Testis (tissue), 3 donors: ENCODE measurements around the gene LRP1B. TPM values are rescaled to one million over a fixed set of nuclear protein-coding genes. Genes with fewer than 3 reads are reported as not detected.

ENCODE experiments used
- DNase-seq: peaks from one replicate; pipeline ENCODE4 v3.0.0-alpha.2; 2019
- H3K27ac ChIP-seq, 2 donors: fragments of 200-600 bp; sonication (generic); one replicate each; pipeline ENCODE4 v1.5.1; 2019
- H3K27me3 ChIP-seq: fragments of 200-600 bp; sonication (generic); one replicate; pipeline ENCODE4 v1.5.1; 2019
- H3K36me3 ChIP-seq: fragments of 200-600 bp; sonication (generic); one replicate; pipeline ENCODE4 v1.5.1; 2017; ENCODE audit warnings: low read depth; ENCODE audit errors: missing control alignments
- H3K4me1 ChIP-seq: fragments of 200-600 bp; sonication (generic); one replicate; pipeline ENCODE4 v1.5.1; 2019
- H3K4me3 ChIP-seq, 2 donors: fragments of 200-600 bp; sonication (generic); one replicate each; pipeline ENCODE4 v1.5.1; 2017 to 2019
- H3K9me3 ChIP-seq: fragments of 200-600 bp; sonication (generic); one replicate; pipeline ENCODE4 v1.5.1; 2017
- POLR2A ChIP-seq: fragments of 450-650 bp; IDR thresholded peaks from one replicate; pipeline ENCODE4 v1.6.1; 2017; ENCODE audit warnings: antibody characterized with exemption, mild to moderate bottlenecking, moderate library complexity
- WGBS, 2 donors: methylation state at CpG; one replicate each; pipeline ENCODE4 v1.1.5; 2018; 5-methylcytosine and 5-hydroxymethylcytosine counted together
- intact Hi-C: fragments of 100-400 bp; cut with DNase I; formaldehyde crosslinking; loops from one replicate; pipeline ENCODE4 v1.15.1; 2023; ENCODE audit warnings: low total_unique reads
- polyA plus RNA-seq: library from polyadenylated mRNA; stranded (reverse); fragments of 350-450 nt; fragmentation: Illumina TruSeq; extraction: RNeasy Lipid Tissue Mini Kit (QIAGEN cat#74804); gene quantifications from one replicate; pipeline ENCODE4 v1.2.3, GENCODE V29; 2014; ENCODE audit warnings: low read depth, low replicate concordance; ENCODE audit not compliant: insufficient read depth
- total RNA-seq, 2 donors: library from RNA; depleted of rRNA; stranded (reverse); fragments of >200 nt; gene quantifications; one replicate each; pipeline ENCODE4 v1.2.3, GENCODE V29; 2016
- TF ChIP-seq, protein P1 (sequence below), 3 experiments: fragments of 450-650 bp in 2 of 3; fragments of 200-600 bp in 1 of 3; sonication (generic) in 1 of 3; IDR thresholded peaks; one replicate each; pipeline ENCODE4 v1.5.1; 2016 to 2019; ENCODE audit warnings: antibody characterized with exemption in 3 of 3, mild to moderate bottlenecking in 2 of 3, moderate library complexity in 1 of 3

LRP1B gene
- total and polyA plus RNA-seq, 3 donors from 2014 or later, result 0.79 to 1.9 (median 0.84) TPM

GRCh38 chr2:140597205-140597604, 1533.6 kb downstream of the LRP1B start:
- Histone ChIP-seq H3K9me3 (no peaks in the 10 kb centered on the region), H3K27ac (no peak overlapping the region), H3K36me3 (no peaks in the 10 kb centered on the region), H3K4me1 (no peaks in the 10 kb centered on the region), H3K27me3 (no peaks in the 10 kb centered on the region), H3K4me3 (no peak overlapping the region)
- intact Hi-C loops, result no loop called here
- TF ChIP-seq, protein P1, sequence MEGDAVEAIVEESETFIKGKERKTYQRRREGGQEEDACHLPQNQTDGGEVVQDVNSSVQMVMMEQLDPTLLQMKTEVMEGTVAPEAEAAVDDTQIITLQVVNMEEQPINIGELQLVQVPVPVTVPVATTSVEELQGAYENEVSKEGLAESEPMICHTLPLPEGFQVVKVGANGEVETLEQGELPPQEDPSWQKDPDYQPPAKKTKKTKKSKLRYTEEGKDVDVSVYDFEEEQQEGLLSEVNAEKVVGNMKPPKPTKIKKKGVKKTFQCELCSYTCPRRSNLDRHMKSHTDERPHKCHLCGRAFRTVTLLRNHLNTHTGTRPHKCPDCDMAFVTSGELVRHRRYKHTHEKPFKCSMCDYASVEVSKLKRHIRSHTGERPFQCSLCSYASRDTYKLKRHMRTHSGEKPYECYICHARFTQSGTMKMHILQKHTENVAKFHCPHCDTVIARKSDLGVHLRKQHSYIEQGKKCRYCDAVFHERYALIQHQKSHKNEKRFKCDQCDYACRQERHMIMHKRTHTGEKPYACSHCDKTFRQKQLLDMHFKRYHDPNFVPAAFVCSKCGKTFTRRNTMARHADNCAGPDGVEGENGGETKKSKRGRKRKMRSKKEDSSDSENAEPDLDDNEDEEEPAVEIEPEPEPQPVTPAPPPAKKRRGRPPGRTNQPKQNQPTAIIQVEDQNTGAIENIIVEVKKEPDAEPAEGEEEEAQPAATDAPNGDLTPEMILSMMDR (IDR thresholded peaks at IDR 0.05), result no peak
- TF ChIP-seq POLR2A, result no peak
- WGBS, 2 donors, result 73 to 83% methylated on average over 1 of the region's 1 CpG
- no peak for DNase-seq

DNA sequence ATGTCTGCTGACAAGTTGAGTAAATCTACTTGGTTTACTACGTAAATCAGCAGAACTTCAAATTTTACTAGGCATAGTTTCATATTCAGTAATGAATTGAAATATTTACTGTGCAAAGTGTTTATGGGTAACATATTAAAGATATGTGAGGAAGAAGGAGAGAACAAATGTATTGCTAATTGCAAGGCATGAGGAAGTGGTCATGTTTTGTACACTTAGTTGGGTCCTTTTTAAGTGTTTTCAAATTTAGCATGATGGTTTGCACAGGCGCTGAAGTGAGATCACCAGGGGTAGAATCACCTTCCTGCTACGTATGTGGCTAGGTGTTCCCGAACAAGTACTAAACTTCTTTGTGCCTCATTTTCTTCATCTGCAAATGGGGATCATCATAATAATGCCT, 1534.4 kb downstream of the LRP1B start:
- Histone ChIP-seq H3K36me3 (no peaks in the 10 kb centered on the region), H3K4me1 (no peaks in the 10 kb centered on the region), H3K9me3 (no peaks in the 10 kb centered on the region), H3K27ac (no peak overlapping the region), H3K4me3 (no peak overlapping the region), H3K27me3 (no peaks in the 10 kb centered on the region)
- intact Hi-C loops, result no loop called here
- 71 to 84% methylated on average over 4 of the region's 4 CpGs for WGBS, 2 donors
- DNase-seq, result no peak
- TF ChIP-seq POLR2A, result no peak
- TF ChIP-seq, protein P1 (IDR thresholded peaks at IDR 0.05), result no peak

- H3K27me3 ChIP-seq, result no peaks in the 10 kb centered on the region
- H3K9me3 ChIP-seq, result no peaks in the 10 kb centered on the region
- no peak overlapping the region for H3K27ac ChIP-seq
- no peaks in the 10 kb centered on the region for H3K36me3 ChIP-seq
- no peaks in the 10 kb centered on the region for H3K4me1 ChIP-seq
- intact Hi-C loops, result no loop called here
- WGBS, 2 donors, result 48 to 64% methylated on average over 2 of the region's 2 CpGs
- TF ChIP-seq POLR2A, result no peak
- TF ChIP-seq, protein P1 (IDR thresholded peaks at IDR 0.05), result no peak
- no peak overlapping the region for H3K4me3 ChIP-seq
- DNase-seq, result no peak
Measured at GRCh38 chr2:140595107-140595506, 1535.7 kb downstream of the LRP1B start.

- 0 to 19% methylated on average over 1 of the region's 1 CpG for WGBS, 2 donors
Measured at GRCh38 chr2:140593132-140593531, 1537.7 kb downstream of the LRP1B start.

DNA sequence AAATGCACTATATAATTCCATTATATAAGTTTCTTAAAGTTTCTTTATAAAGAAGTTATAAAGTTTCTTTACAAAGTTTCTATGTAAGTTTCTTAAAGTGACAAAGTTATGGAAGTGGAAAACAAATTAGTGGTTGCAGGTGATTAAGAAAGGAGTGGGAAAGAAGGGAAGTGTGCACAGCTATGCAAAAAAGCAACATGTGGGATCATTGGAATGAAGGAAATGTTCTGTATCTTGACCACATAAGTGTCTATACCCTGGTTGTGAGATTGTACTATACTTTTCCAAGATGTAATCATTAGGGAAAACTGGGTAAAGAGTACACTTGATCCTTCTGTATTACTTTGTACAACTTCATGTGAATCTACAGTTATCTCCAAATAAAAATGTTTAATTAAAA, 1541.1 kb downstream of the LRP1B start:
- intact Hi-C loops, result no loop called here
- no peak overlapping the region for H3K4me3 ChIP-seq
- no peak for DNase-seq
- H3K4me1 ChIP-seq, result no peaks in the 10 kb centered on the region
- H3K9me3 ChIP-seq, result no peaks in the 10 kb centered on the region
- no peak overlapping the region for H3K27ac ChIP-seq
- H3K36me3 ChIP-seq, result no peaks in the 10 kb centered on the region
- H3K27me3 ChIP-seq, result no peaks in the 10 kb centered on the region
- TF ChIP-seq, protein P1 (IDR thresholded peaks at IDR 0.05), result no peak
- no peak for TF ChIP-seq POLR2A

More at GRCh38 chr2:140593132-140593531, 1537.7 kb downstream of the LRP1B start:
- no peak overlapping the region for H3K27ac ChIP-seq
- H3K4me3 ChIP-seq, result no peak overlapping the region
- H3K9me3 ChIP-seq, result no peaks in the 10 kb centered on the region
- DNase-seq, result no peak
- no peaks in the 10 kb centered on the region for H3K36me3 ChIP-seq
- TF ChIP-seq POLR2A, result no peak
- TF ChIP-seq, protein P1 (IDR thresholded peaks at IDR 0.05), result no peak
- intact Hi-C loops, result no loop called here
- no peaks in the 10 kb centered on the region for H3K27me3 ChIP-seq
- no peaks in the 10 kb centered on the region for H3K4me1 ChIP-seq
